Keratinocyte (primary cell): Measurements from ENCODE around the gene ZNF554.

Experiments used
- CTCF ChIP-seq, 3 experiments: IDR thresholded peaks in 1 of 3; conservative IDR thresholded peaks in 1 of 3; optimal IDR thresholded peaks in 1 of 3; 2 replicates in 2 of 3; 3 replicates in 1 of 3; pipeline versions ENCODE3 to v1.5.1; 2011; ENCODE audit warnings: low read length in 3 of 3, mild to moderate bottlenecking in 3 of 3, moderate library complexity in 2 of 3, control low read depth in 1 of 3, inconsistent platforms in 1 of 3; ENCODE audit not compliant: insufficient read depth in 2 of 3; ENCODE audit errors: extremely low read depth in 1 of 3
- EZH2 ChIP-seq: IDR thresholded peaks from one replicate; pipeline ENCODE4 v1.6.1; 2012; ENCODE audit warnings: inconsistent platforms, mild to moderate bottlenecking, low read length, moderate library complexity

- no peak for TF ChIP-seq CTCF (optimal IDR thresholded peaks at IDR 0.05 in 1 of 3, IDR thresholded peaks at IDR 0.05 in 1 of 3, conservative IDR thresholded peaks at IDR 0.05 in 1 of 3; ENCODE audit: extremely low read depth in 1 of 3, insufficient read depth in 2 of 3, low read length in 3 of 3)
- no peak for TF ChIP-seq EZH2
These were observed 3.0 kb upstream of the ZNF554 start for GRCh38 chr19:2816641-2817040.
